OCI-LY1 (cell line): ENCODE data around the gene FARS2.

ENCODE experiments used
- H2AFZ ChIP-seq: fragments of 200-600 bp; sonication (generic), shearing (Covaris generic); 2 replicates; pipeline ENCODE4 v1.6.0; 2014; ENCODE audit warnings: antibody characterized with exemption, mild to moderate bottlenecking, low read length
- H3F3A ChIP-seq: fragments of 200-600 bp; sonication (generic), shearing (Covaris generic); 2 replicates; pipeline ENCODE4 v1.6.0; 2014; ENCODE audit warnings: mild to moderate bottlenecking, antibody characterized with exemption, low read length, moderate library complexity; ENCODE audit not compliant: insufficient read depth
- H3K27ac ChIP-seq: fragments of 200-600 bp; sonication (generic); 2 replicates; pipeline ENCODE4 v1.5.1; 2014; ENCODE audit warnings: low read length, mixed run types, mild to moderate bottlenecking, low read depth; ENCODE audit not compliant: poor library complexity, severe bottlenecking
- H3K27me3 ChIP-seq: fragments of 200-600 bp; sonication (generic); 2 replicates; pipeline ENCODE4 v1.6.0; 2014; ENCODE audit warnings: antibody characterized with exemption, mild to moderate bottlenecking, low read length, moderate library complexity; ENCODE audit not compliant: insufficient read depth
- H3K36me3 ChIP-seq: fragments of 200-600 bp; sonication (generic); 2 replicates; pipeline ENCODE4 v1.6.1; 2014; ENCODE audit warnings: mild to moderate bottlenecking, antibody characterized with exemption, low read length, moderate library complexity, mixed read lengths; ENCODE audit not compliant: insufficient read depth
- H3K4me1 ChIP-seq: fragments of 200-600 bp; sonication (generic); 2 replicates; pipeline ENCODE4 v1.5.1; 2014; ENCODE audit warnings: mild to moderate bottlenecking, low read length, moderate library complexity; ENCODE audit not compliant: insufficient read depth, severe bottlenecking
- H3K4me2 ChIP-seq: fragments of 200-600 bp; sonication (generic), shearing (Covaris generic); 2 replicates; pipeline ENCODE4 v1.6.1; 2014; ENCODE audit warnings: low read length
- H3K4me3 ChIP-seq: fragments of 200-600 bp; sonication (generic); 2 replicates; pipeline ENCODE4 v1.5.1; 2014; ENCODE audit warnings: low read length, low read depth, mild to moderate bottlenecking, mixed read lengths; ENCODE audit not compliant: poor library complexity, severe bottlenecking
- H3K79me2 ChIP-seq: fragments of 200-600 bp; shearing (Covaris generic); 2 replicates; pipeline ENCODE4 v1.6.1; 2016; ENCODE audit warnings: mixed run types, low read length, mixed read lengths; ENCODE audit not compliant: insufficient read depth
- H3K9ac ChIP-seq: fragments of 200-600 bp; sonication (generic), shearing (Covaris generic); 2 replicates; pipeline ENCODE4 v1.6.1; 2014; ENCODE audit warnings: mild to moderate bottlenecking, low read length, mixed read lengths
- H3K9me2 ChIP-seq: fragments of 200-600 bp; sonication (generic), shearing (Covaris generic); 2 replicates; pipeline ENCODE4 v1.6.1; 2014; ENCODE audit warnings: low read depth, mild to moderate bottlenecking, low read length, mixed read lengths
- H3K9me3 ChIP-seq: fragments of 200-600 bp; shearing (Covaris generic); 2 replicates; pipeline ENCODE4 v1.6.1; 2014; ENCODE audit warnings: low read length, mixed read lengths
- H4K20me1 ChIP-seq: fragments of 200-600 bp; sonication (generic), shearing (Covaris generic); 2 replicates; pipeline ENCODE4 v1.6.0; 2016; ENCODE audit warnings: mild to moderate bottlenecking, low read length; ENCODE audit not compliant: insufficient read depth
- EZH2 ChIP-seq: fragments of 200-600 bp; sonication (generic), shearing (Covaris generic); IDR thresholded peaks from 2 replicates; pipeline ENCODE4 v1.8.0; 2017; ENCODE audit warnings: borderline replicate concordance, mixed run types, mild to moderate bottlenecking, antibody characterized with exemption, low read length, moderate library complexity, mixed read lengths
- TF ChIP-seq, protein P1 (sequence below): fragments of 200-600 bp; sonication (generic), shearing (Covaris generic); IDR thresholded peaks from 2 replicates; pipeline ENCODE4 v1.5.1; 2017; ENCODE audit warnings: mild to moderate bottlenecking, antibody characterized with exemption, low read length, moderate library complexity, mixed read lengths

FARS2 gene

DNA sequence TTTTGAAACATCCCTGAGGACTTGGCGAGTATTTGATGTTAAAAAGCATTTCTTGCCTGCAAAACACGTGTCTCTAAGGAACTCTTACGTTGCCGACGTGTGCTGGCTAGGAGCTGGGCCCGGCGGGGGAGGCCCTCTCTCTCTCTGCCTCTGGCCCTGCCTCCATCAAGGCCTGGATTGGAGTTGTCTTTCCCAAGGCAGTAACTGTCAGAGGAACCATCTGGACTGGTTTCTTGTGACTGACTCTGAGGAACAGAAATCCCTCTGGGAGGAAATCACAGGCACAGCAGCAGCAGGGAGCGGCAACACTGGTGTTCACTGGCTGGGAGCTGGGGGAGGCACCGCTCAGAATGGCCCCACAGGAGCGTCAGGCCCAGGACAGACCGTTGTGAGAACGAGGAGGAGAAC is 501.3 kb downstream of the FARS2 start:
- H2AFZ ChIP-seq = no peak overlapping the region
- H3K4me3 ChIP-seq = no peak overlapping the region
- no peak overlapping the region for H3K4me2 ChIP-seq
- no peaks in the 10 kb centered on the region for H3K9me2 ChIP-seq
- H3K9ac ChIP-seq = no peak overlapping the region
- peaks cover 29% of the 10 kb centered on the region for H3K4me1 ChIP-seq
- no peaks in the 10 kb centered on the region for H3K9me3 ChIP-seq
- no peaks in the 10 kb centered on the region for H3K27me3 ChIP-seq
- H3K36me3 ChIP-seq = no peaks in the 10 kb centered on the region
- no peaks in the 10 kb centered on the region for H3K79me2 ChIP-seq
- TF ChIP-seq, protein P1, sequence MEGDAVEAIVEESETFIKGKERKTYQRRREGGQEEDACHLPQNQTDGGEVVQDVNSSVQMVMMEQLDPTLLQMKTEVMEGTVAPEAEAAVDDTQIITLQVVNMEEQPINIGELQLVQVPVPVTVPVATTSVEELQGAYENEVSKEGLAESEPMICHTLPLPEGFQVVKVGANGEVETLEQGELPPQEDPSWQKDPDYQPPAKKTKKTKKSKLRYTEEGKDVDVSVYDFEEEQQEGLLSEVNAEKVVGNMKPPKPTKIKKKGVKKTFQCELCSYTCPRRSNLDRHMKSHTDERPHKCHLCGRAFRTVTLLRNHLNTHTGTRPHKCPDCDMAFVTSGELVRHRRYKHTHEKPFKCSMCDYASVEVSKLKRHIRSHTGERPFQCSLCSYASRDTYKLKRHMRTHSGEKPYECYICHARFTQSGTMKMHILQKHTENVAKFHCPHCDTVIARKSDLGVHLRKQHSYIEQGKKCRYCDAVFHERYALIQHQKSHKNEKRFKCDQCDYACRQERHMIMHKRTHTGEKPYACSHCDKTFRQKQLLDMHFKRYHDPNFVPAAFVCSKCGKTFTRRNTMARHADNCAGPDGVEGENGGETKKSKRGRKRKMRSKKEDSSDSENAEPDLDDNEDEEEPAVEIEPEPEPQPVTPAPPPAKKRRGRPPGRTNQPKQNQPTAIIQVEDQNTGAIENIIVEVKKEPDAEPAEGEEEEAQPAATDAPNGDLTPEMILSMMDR = no peak
- no peak for TF ChIP-seq EZH2
- no peaks in the 10 kb centered on the region for H4K20me1 ChIP-seq
- no peak overlapping the region for H3K27ac ChIP-seq
- H3F3A ChIP-seq = no peaks in the 10 kb centered on the region

- H3F3A ChIP-seq = no peaks in the 10 kb centered on the region
- peaks cover 29% of the 10 kb centered on the region for H3K4me1 ChIP-seq
- H3K9me3 ChIP-seq = no peaks in the 10 kb centered on the region
- no peak overlapping the region for H3K27ac ChIP-seq
- TF ChIP-seq, protein P1 = no peak
- TF ChIP-seq EZH2 = no peak
- no peak overlapping the region for H3K4me2 ChIP-seq
- no peaks in the 10 kb centered on the region for H4K20me1 ChIP-seq
- H3K79me2 ChIP-seq = no peaks in the 10 kb centered on the region
- no peak overlapping the region for H3K9ac ChIP-seq
- H3K27me3 ChIP-seq = no peaks in the 10 kb centered on the region
- H2AFZ ChIP-seq = no peak overlapping the region
- H3K36me3 ChIP-seq = no peaks in the 10 kb centered on the region
- H3K4me3 ChIP-seq = no peak overlapping the region
- no peaks in the 10 kb centered on the region for H3K9me2 ChIP-seq
Measured at GRCh38 chr6:5763407-5763806, 502.1 kb downstream of the FARS2 start.

GRCh38 chr6:5763871-5764270 is 502.6 kb downstream of the FARS2 start:
- peak overlapping the region; percentile 30; the same call in 1 of the 2 replicates for H3K4me2 ChIP-seq
- H3K4me3 ChIP-seq = no peak overlapping the region
- H3K27ac ChIP-seq = no peak overlapping the region
- no peaks in the 10 kb centered on the region; the same call in 1 of the 2 replicates for H3K9me3 ChIP-seq
- no peaks in the 10 kb centered on the region for H3K27me3 ChIP-seq
- H4K20me1 ChIP-seq = no peaks in the 10 kb centered on the region
- H3K79me2 ChIP-seq = no peaks in the 10 kb centered on the region
- no peak overlapping the region for H2AFZ ChIP-seq
- no peak overlapping the region for H3K9ac ChIP-seq
- H3F3A ChIP-seq = no peaks in the 10 kb centered on the region
- H3K4me1 ChIP-seq = peaks cover 29% of the 10 kb centered on the region
- H3K36me3 ChIP-seq = no peaks in the 10 kb centered on the region
- TF ChIP-seq, protein P1 = peak; percentile 33; the same call in 1 of the 2 replicates
- TF ChIP-seq EZH2 = no peak
- H3K9me2 ChIP-seq = no peaks in the 10 kb centered on the region
